NCI-H1930 (cell line): ENCODE results near the gene AGAP1.
"Not testable (repeated sequence)": the region's sequence is repeated elsewhere in the genome, so short reads cannot be mapped to it uniquely, and the experiment has no call there.

Source experiments
- DNase-seq, 2 experiments: peaks; one replicate each; lab custom pipeline; 2025; lab: John Stamatoyannopoulos, UW

Gene AGAP1

DNA sequence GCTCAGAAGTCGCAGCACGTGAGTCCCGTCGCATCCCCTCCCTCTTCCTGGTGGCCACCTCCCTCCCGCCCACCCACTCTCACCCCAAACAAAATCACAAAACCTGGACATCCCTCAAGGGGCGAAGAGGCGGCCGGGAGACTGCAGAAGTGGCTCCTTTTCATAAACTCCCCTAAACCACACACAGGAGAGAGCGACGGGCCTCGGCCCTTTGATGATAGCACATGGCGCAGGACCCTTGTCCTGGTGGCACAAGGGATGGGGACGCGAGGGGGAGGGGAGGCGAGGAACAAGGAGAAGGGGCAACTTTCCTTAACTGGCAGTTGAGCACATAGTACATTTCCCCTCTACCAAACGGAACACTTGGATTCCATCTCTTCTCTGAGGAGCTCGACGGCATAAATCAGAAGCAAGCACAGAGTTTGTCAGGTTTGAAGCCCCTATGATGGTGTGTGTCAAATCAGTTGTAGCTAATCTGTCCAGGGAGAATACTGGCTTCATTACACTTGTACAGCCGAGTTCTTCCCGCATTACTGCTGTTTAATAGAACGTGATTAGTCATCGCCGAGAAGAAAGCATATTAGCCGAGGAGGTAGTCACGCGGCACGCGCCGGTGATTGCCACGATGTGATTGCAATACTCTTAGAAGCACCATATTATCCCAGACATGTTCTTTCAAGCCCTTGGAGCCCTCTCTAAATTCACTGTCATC is 630.5 kb downstream of the AGAP1 start:
- no peak for DNase-seq

GRCh38 chr2:236125541-236125940 is 631.7 kb downstream of the AGAP1 start:
- DNase-seq, result no peak

DNA sequence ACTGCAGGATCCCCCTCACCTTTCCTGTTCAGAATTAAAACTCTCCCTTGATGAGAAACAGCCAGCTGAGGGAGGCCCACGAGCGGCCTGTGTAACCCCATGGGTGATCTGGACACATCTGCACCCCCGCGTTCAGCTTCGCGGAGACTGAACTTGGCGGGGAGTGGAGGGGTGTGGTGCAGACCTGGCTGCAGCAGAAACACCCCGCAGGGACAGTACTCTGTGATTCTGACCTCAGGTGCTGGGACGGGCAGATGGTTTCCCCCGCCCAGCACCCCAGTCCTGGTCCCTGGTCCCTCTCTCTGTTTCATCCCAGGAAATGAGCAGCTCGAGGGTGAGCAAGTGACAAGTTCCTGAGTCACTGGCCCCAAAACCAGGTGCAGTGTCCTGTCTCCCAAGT is 633.2 kb downstream of the AGAP1 start:
- no peak for DNase-seq

GRCh38 chr2:236128321-236128720 is 634.5 kb downstream of the AGAP1 start:
- no peak for DNase-seq

DNA sequence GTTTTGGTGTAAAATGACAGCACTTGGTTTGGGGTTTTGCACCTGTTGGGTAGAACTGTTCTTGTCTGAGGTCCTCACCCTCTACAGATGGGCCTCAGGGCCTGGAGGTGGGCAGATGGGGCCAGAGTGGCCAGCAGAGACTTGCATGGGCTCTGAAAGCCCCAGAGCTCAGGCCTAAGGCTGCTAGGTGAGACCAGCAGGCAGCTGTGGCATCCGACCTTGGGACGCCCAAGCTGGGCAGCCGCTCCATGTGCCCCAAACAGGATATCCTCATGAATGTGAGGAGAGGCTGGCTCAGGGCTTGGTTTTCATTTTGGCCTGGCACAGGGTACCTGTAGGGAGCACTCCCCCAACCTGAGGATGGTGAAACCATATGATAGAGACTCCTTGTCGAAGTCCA is 636.1 kb downstream of the AGAP1 start:
- DNase-seq, result no peak

DNA sequence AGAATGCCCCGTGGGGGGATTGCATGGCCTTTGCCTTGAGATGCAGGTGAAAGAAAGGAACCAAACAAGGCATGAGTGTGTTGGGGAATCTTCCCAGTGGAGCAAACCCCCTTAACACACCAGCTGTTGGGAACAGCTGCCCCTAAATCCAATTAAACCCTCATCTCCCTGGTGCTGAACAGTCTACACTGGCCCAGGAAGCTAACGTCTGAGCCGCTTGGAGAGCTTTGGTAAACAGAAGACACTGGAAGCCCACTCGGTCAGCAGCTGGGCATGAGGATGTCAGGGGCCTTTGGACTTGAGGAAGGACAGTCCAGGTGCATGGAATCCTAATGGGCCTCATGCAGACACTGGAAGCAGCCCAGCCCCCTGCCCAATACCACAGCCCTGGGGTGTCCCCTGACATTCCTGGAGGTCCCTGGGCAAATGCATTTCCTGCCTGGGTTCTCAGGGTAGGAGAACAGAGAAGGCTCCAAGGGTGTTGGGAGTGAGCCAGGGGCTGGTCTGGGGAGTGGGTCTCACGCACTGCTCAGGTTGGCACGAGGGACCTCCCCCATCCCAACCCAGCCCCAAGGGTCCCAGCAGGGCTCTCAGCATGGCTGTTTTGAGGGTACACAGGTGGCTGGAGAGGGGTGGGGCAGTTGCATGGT is 636.6 kb downstream of the AGAP1 start:
- DNase-seq, result no peak

DNA sequence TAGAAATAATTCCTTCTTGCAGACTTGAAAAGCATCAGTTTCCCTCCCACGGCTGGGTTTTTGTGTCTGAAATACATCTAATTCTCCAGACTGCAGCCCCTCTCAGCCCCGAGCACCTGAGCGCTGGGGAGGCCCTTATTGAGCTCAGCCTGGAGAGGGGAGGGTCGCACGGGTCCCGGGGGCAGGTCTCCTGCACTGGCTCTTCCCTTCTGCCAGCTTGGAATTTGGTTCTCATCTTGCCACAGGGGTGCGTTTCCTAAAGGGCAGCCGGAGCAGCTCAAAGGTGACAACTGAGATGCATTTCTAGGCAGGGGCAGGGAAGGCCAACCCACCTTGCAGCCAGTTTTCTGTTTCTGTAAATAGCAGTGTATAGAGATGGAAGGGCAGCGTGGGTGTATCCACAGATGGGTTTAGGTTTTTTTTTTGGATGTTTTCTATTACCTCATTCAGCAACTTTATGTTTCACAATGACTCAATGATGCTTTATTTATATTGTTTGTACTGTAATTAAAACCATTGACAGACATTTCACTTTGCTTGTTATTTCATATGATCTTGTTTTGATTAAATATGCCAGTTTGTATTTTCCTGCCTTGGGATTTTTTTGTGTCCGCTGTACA is 637.3 kb downstream of the AGAP1 start:
- no peak for DNase-seq

DNA sequence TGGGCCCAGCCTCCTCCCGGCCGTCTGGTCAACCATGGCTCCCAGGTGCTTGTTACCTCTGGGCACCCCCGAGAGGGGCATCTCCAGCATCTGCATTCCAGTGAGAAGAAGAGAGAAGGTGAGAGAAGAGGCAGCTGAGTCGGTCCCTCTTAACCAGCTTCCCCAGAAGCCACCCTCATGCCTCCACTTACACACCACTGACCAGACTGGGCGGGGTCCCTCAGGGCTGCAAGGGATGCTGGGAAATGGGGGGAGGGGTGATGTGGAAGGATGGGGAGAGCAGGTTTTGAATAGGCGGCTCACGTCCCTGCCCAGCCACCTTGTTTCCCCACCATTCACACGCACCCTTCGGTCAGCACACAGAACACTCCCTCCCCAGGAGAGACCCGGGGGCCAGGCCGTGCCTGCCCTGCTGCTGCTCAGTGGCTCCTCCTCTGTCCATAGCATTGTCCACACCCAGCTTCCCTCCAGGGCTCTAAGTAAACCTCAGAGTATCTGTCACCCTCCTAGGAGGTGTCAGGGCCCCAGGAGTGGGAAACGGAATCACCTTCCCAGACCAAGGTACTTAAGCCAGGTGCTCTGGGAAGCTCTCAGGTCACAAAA is 639.7 kb downstream of the AGAP1 start:
- no peak for DNase-seq

GRCh38 chr2:236136538-236136937 is 642.7 kb downstream of the AGAP1 start:
- no peak for DNase-seq

GRCh38 chr2:236137066-236137465 is 643.2 kb downstream of the AGAP1 start:
- DNase-seq, result no peak

GRCh38 chr2:236141616-236142015 is 647.8 kb downstream of the AGAP1 start:
- DNase-seq, result not testable (repeated sequence)

- no peak for DNase-seq
Measured at GRCh38 chr2:236143811-236144210, 650.0 kb downstream of the AGAP1 start.

DNA sequence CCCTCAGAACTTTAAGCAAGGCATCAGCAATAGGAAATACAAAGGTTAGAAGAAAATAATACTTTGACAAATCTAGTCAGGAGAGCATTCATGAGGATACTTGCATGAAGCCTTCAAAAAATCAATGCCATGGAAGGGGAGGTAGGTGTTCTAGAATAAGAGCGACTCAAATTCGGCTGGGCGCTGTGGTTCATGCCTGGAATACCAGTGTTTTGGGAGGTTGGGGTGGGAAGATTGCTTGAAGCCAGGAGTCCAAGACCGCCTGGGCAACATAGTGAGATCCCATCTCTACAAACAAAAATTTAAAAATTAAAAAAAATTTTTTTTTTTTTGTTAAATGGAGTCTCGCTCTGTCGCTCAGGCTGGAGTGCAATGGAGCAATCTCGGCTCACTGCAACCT is 652.6 kb downstream of the AGAP1 start:
- no peak for DNase-seq

GRCh38 chr2:236155406-236155805 is 661.6 kb downstream of the AGAP1 start:
- DNase-seq, result no peak

DNA sequence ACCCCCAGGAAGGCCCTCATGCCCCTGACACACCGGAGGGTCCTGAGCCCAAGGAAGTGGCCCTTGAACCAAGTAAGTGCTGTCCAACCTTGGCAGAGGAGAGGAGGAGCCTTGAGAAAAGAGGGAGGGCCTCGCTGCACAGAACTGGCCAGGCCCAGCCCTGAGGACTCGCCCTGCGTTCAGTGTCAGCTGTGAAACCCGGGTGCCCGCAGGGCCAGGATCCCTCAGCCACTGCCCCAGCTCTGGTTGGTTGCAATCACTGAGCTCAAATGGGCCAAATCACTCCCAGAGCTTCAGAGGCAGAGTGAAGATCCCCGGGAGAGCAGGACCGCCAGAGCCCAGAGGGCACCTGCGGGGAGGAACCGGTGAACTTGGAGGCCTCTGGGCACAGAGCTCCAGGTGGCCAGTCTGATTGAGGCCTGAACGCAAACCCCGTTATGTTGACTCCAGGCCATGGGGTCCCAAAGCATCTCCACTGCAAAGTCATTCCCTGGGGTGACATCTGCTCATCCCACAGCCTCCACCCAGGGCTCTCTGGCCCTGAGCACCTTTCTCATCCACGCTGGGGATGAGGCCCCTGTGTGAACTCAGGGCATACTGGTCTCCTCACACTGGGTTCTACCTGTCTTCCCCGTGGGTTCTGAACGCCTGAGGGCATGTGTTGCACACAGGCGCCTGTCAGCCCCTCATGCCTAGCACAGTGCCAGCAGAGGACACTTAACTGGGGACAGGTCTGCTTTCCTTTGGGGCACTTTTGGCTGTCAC is 662.4 kb downstream of the AGAP1 start:
- no peak for DNase-seq

- DNase-seq, result no peak
Measured at GRCh38 chr2:236156860-236157194, 663.0 kb downstream of the AGAP1 start.

DNA sequence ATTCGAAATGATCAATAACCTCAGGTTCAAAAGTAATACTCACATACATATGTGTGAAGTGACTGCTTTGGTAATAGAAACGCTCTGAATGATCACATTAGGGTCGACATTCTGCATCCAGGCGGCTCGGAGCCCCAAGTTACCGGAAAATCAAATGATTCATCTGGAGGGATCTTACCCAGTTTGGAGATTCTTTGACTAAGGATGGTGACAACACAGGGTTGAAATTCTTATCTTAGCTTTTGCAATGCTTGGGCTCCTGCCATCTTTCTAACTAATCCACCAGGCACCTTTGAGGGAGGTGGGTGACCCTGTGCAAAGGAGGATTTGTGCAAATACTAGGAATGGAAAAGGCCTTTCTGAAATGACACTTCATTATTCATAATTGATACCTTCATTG is 663.5 kb downstream of the AGAP1 start:
- no peak for DNase-seq

DNA sequence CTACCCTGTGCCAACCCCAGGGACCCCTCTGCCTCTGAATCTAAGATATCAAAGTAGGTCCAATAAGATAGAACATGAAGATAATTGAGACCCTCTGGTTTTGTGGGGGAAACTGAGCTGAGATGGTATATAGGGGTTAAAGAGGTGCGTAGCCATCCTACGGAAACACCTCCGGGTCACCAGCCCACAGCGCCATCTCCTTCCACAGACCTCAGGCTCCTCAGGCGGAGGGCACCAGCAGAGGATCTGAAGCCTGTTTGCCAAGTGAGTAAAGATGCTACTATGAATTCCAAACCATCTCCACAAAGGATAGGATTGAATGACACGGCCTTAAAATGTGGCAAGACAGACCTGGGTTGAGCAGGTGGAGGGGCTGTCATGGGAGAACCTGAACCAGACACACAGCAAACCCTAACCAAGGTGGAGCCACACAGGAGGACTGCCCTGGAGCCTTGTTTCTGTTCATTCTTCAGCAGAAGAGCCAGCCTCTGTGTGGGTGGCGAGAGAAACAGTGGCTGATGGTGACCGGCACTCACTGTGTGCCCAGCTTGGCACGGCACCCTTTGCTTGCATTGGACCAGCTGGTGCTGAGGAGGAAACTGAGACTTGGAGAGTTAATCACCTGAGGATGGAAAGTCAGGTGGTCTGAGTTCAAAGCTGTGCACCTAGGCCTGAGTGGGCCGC is 664.1 kb downstream of the AGAP1 start:
- no peak for DNase-seq

DNA sequence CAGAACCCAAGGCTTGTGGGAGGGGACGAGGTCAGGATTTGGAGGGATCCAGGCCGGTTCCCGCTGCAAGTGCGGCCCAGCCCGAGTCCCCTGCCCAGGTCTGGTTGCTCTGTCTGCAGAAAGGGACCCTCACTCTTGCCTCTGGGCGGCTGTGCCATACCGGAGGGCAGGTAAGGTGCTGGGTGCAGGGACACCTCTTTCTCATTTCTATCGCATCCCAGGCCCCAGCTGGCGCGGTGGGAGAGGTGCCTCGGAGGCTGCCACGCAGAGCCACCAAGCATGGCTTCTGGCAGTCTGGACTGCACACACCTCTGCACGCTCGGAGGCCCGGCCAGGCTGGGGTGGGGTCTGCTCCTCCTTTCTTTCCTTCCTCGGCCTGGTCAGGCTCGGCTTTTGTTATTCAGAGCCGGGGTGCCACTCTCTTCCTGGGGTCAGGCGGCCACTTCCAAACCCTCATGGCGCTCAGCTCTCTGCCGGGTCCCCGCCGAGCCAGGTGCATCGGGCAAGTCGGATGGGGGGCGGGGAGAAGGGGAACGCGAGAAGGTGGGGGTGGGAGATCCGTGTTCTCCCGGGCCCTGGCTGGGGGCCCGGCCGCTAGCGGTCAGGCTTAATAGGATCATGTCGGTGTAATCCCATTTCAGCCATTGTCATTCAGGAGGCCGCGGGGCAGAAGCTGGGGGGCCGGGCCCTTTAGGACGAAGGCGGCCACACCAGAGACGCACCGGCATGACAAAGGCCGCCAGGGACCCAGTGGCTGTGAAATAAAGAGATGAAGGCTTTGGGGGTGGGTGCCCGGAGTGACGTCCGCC is 665.3 kb downstream of the AGAP1 start:
- DNase-seq, result no peak

GRCh38 chr2:236159778-236160170 is 665.9 kb downstream of the AGAP1 start:
- DNase-seq, result no peak
